GM19372 (cell line): Measurements from ENCODE around the gene AMH.

ENCODE experiments used
- ATAC-seq: cut with Tn5 transposase; IDR thresholded peaks from one replicate; pipeline ENCODE4 v1.9.1; 2021; ENCODE audit warnings: mild to moderate bottlenecking, low read depth, moderate library complexity; ENCODE audit not compliant: unreplicated experiment

The AMH gene

GRCh38 chr19:2233601-2234280, 15.4 kb upstream of the AMH start:
- no peak for ATAC-seq

GRCh38 chr19:2234996-2235380, 14.1 kb upstream of the AMH start:
- no peak for ATAC-seq

GRCh38 chr19:2235381-2236063, 13.6 kb upstream of the AMH start:
- ATAC-seq = peak; percentile 4

- peak; percentile 13 for ATAC-seq
Measured at GRCh38 chr19:2236064-2236313, 13.1 kb upstream of the AMH start.

- peak; percentile 77 for ATAC-seq
Measured at GRCh38 chr19:2236314-2237050, 12.6 kb upstream of the AMH start, which contains the start of the genes PLEKHJ1 and SF3A2. Gene PLEKHJ1, minus strand, starts transcription at chr19:2236329. Its CDS starts 81 bp downstream, at chr19:2236248. Gene SF3A2, plus strand, starts transcription at chr19:2236824. Its CDS starts 6,595 bp downstream, at chr19:2243419.

GRCh38 chr19:2237051-2237868, 11.9 kb upstream of the AMH start:
- ATAC-seq = no peak

- no peak for ATAC-seq
Measured at GRCh38 chr19:2237869-2238153, 11.3 kb upstream of the AMH start.

GRCh38 chr19:2239173-2239572, 9.9 kb upstream of the AMH start:
- no peak for ATAC-seq

- no peak for ATAC-seq
Measured at GRCh38 chr19:2239771-2240770, 9.1 kb upstream of the AMH start.

GRCh38 chr19:2240881-2241760, 8.0 kb upstream of the AMH start:
- no peak for ATAC-seq

GRCh38 chr19:2242092-2242537, 7.0 kb upstream of the AMH start:
- ATAC-seq = no peak

GRCh38 chr19:2242816-2243215, 6.3 kb upstream of the AMH start:
- no peak for ATAC-seq

- no peak for ATAC-seq
Measured at GRCh38 chr19:2243274-2244124, 5.6 kb upstream of the AMH start.

- ATAC-seq = no peak
Measured at GRCh38 chr19:2244125-2244411, 5.1 kb upstream of the AMH start.

GRCh38 chr19:2244486-2244885, 4.6 kb upstream of the AMH start:
- ATAC-seq = no peak

GRCh38 chr19:2245273-2245672, 3.9 kb upstream of the AMH start:
- ATAC-seq = no peak

GRCh38 chr19:2246014-2246620, 3.0 kb upstream of the AMH start:
- ATAC-seq = no peak
